ENCODE measurements around the gene SURF2.

DNA sequence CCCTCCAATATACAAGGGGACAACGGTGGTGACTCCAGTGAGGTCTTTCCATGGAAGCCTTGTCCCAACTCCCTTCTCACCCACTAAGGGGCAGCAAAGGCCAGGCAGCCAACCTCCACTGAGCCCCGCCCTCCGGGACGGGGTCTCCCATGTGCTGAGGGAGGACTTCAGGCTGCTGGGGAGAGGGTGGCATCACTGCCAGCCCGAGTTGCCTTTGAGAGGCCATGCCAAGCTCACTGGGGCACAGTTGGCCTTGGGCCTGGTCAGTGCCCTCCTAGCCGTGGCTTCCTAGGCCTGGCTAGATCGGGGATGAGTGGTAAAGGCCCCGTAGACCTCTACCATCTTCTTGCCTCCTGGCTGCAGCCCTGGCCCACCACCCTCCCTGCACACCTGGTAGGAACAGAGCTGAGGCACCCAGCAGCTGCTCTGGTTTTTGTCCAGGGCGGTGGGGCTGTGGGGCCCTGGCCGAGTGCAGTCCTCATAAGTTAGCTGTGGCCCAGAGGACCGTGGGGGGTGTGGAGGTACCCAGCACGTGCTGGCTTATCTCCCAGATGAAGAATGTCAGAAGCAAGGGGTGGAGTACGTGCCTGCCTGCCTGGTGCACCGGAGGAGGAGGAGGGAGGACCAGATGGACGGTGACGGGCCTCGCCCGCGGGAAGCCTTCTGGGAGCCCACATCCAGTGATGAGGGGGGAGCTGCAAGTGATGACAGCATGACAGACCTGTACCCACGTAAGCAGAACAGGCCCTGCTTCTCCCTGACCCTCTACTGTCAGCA is 3.2 kb downstream of the SURF2 start:
- TF ChIP-seq POLR2AphosphoS5 (IDR thresholded peaks at IDR 0.05; ENCODE audit: borderline replicate concordance, low read depth, low read length) (no peak), EZH2 (IDR thresholded peaks at IDR 0.05) (no peak)
